ENCODE measurements around the gene PLCB4. TPM values are rescaled to one million over a fixed set of nuclear protein-coding genes. Genes with fewer than 3 reads are reported as not detected.

Gene PLCB4
- total RNA-seq, 1 experiment from 2014 or later: 0.91 TPM

DNA sequence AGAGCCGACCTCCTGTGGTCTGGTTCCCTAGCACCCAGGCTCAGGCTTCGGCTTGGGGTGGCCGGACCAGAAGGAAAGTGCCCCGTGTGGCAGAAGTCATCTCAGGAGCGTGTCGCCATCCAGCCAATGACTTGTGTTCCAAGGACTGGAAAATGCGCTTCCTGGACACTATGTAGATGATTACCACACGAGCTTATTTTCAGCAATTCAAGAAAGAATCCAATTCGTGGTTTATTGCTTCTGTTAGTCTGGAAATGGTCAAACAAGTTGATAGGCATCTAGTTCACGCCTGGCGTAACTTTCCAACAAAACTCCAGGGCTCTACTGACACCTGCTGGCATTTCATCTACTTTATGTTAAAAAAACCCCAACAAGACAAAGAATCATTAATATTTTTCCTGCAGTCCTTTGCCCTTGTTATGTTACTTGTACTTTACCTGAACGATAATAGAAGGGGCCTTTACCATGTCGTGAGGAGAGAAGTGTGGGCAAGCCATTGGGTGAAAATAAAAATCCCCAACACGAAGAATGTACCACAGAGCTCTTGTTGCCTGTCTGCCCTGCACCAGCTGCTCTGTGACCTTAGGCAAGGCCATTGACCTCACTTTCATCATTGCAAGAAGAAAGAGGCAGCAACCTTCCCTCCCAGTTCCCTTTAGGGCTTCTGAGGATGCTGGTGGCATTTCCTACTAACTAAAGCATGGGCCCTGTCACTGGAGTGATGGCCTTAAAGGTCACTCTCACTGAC lies 290.8 kb downstream of the PLCB4 start:
- CTCF ChIA-PET: interaction anchor here (0.6 to 5.1 kb wide), 93 partner anchors 9 to 850 kb away, joined by 3 to 85 read pairs (median 4); no protein-coding TSS in a partner anchor
- no peak overlapping the region for H3K4me3 Mint-ChIP-seq (ENCODE audit: unreplicated experiment)
- BruUV-seq (replicated peaks): no TSS peak
- no peak overlapping the region for H3K27ac Mint-ChIP-seq (ENCODE audit: low read depth, unreplicated experiment)
- POLR2A ChIA-PET: interaction anchor here (0.8 to 1.0 kb wide), 2 partner anchors 569 to 584 kb away, joined by 3 read pairs; no protein-coding TSS in a partner anchor
- H3K9me3 Mint-ChIP-seq (ENCODE audit: unreplicated experiment): no peaks in the 10 kb centered on the region
- peak; percentile 62 for DNase-seq (ENCODE audit: unreplicated experiment)
- TF ChIP-seq, protein P1, sequence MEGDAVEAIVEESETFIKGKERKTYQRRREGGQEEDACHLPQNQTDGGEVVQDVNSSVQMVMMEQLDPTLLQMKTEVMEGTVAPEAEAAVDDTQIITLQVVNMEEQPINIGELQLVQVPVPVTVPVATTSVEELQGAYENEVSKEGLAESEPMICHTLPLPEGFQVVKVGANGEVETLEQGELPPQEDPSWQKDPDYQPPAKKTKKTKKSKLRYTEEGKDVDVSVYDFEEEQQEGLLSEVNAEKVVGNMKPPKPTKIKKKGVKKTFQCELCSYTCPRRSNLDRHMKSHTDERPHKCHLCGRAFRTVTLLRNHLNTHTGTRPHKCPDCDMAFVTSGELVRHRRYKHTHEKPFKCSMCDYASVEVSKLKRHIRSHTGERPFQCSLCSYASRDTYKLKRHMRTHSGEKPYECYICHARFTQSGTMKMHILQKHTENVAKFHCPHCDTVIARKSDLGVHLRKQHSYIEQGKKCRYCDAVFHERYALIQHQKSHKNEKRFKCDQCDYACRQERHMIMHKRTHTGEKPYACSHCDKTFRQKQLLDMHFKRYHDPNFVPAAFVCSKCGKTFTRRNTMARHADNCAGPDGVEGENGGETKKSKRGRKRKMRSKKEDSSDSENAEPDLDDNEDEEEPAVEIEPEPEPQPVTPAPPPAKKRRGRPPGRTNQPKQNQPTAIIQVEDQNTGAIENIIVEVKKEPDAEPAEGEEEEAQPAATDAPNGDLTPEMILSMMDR (IDR thresholded peaks at IDR 0.05; ENCODE audit: unreplicated experiment): peak; percentile 51
- intact Hi-C loops (cut with micrococcal nuclease): loop anchor here (1.0 to 10.0 kb wide), 4 partner anchors 145 to 600 kb away; no protein-coding TSS in a partner anchor
- no peaks in the 10 kb centered on the region for H3K27me3 Mint-ChIP-seq (ENCODE audit: insufficient read depth, unreplicated experiment)
- H3K36me3 Mint-ChIP-seq (ENCODE audit: insufficient read depth, unreplicated experiment): no peaks in the 10 kb centered on the region
- no peaks in the 10 kb centered on the region for H3K4me1 Mint-ChIP-seq (ENCODE audit: insufficient read depth, unreplicated experiment)

GRCh38 chr20:9360431-9360830 lies 291.5 kb downstream of the PLCB4 start:
- no peaks in the 10 kb centered on the region for H3K4me1 Mint-ChIP-seq (ENCODE audit: insufficient read depth, unreplicated experiment)
- H3K36me3 Mint-ChIP-seq (ENCODE audit: insufficient read depth, unreplicated experiment): no peaks in the 10 kb centered on the region
- no peak overlapping the region for H3K27ac Mint-ChIP-seq (ENCODE audit: low read depth, unreplicated experiment)
- no peak overlapping the region for H3K4me3 Mint-ChIP-seq (ENCODE audit: unreplicated experiment)
- POLR2A ChIA-PET: no interaction called here
- H3K27me3 Mint-ChIP-seq (ENCODE audit: insufficient read depth, unreplicated experiment): no peaks in the 10 kb centered on the region
- CTCF ChIA-PET: interaction anchor here (0.6 to 5.1 kb wide), 53 partner anchors 8 to 849 kb away, joined by 3 to 85 read pairs (median 5); no protein-coding TSS in a partner anchor
- intact Hi-C loops (cut with micrococcal nuclease): no loop called here
- TF ChIP-seq, protein P1 (IDR thresholded peaks at IDR 0.05; ENCODE audit: unreplicated experiment): no peak
- BruUV-seq (replicated peaks): no TSS peak
- no peak for DNase-seq (ENCODE audit: unreplicated experiment)
- no peaks in the 10 kb centered on the region for H3K9me3 Mint-ChIP-seq (ENCODE audit: unreplicated experiment)

GRCh38 chr20:9363673-9364072 lies 294.8 kb downstream of the PLCB4 start:
- Mint-ChIP-seq H3K36me3 (ENCODE audit: insufficient read depth, unreplicated experiment) (no peaks in the 10 kb centered on the region), H3K27ac (ENCODE audit: low read depth, unreplicated experiment) (no peak overlapping the region), H3K4me3 (ENCODE audit: unreplicated experiment) (no peak overlapping the region), H3K9me3 (ENCODE audit: unreplicated experiment) (no peaks in the 10 kb centered on the region), H3K4me1 (ENCODE audit: insufficient read depth, unreplicated experiment) (no peaks in the 10 kb centered on the region), H3K27me3 (ENCODE audit: insufficient read depth, unreplicated experiment) (no peaks in the 10 kb centered on the region)
- TF ChIP-seq, protein P1 (IDR thresholded peaks at IDR 0.05; ENCODE audit: unreplicated experiment): no peak
- POLR2A ChIA-PET: interaction anchor here (0.7 kb wide), 1 partner anchor 57 kb away, joined by 3 read pairs; no protein-coding TSS in a partner anchor
- CTCF ChIA-PET: interaction anchor here (0.9 to 5.6 kb wide), 5 partner anchors 29 to 604 kb away, joined by 3 to 37 read pairs (median 19); no protein-coding TSS in a partner anchor
- intact Hi-C loops (cut with micrococcal nuclease): no loop called here
- peak; percentile 69 for DNase-seq (ENCODE audit: unreplicated experiment)
- BruUV-seq (replicated peaks): no TSS peak

GRCh38 chr20:9367328-9367727 lies 298.4 kb downstream of the PLCB4 start:
- CTCF ChIA-PET: interaction anchor here (0.6 to 5.2 kb wide), 7 partner anchors 8 to 1240 kb away, joined by 3 to 33 read pairs (median 4); no protein-coding TSS in a partner anchor
- intact Hi-C loops (cut with micrococcal nuclease): no loop called here
- DNase-seq (ENCODE audit: unreplicated experiment): no peak
- H3K27me3 Mint-ChIP-seq (ENCODE audit: insufficient read depth, unreplicated experiment): no peaks in the 10 kb centered on the region
- no peaks in the 10 kb centered on the region for H3K36me3 Mint-ChIP-seq (ENCODE audit: insufficient read depth, unreplicated experiment)
- TF ChIP-seq, protein P1 (IDR thresholded peaks at IDR 0.05; ENCODE audit: unreplicated experiment): no peak
- no peaks in the 10 kb centered on the region for H3K9me3 Mint-ChIP-seq (ENCODE audit: unreplicated experiment)
- POLR2A ChIA-PET: interaction anchor here (1.0 kb wide), 1 partner anchor 617 kb away, joined by 3 read pairs; no protein-coding TSS in a partner anchor
- H3K27ac Mint-ChIP-seq (ENCODE audit: low read depth, unreplicated experiment): no peak overlapping the region
- H3K4me1 Mint-ChIP-seq (ENCODE audit: insufficient read depth, unreplicated experiment): no peaks in the 10 kb centered on the region
- H3K4me3 Mint-ChIP-seq (ENCODE audit: unreplicated experiment): no peak overlapping the region
- BruUV-seq (replicated peaks): no TSS peak

All from MCF 10A (cell line).